Endothelial cell (in vitro differentiated cells): Measurements from ENCODE around the gene ZNF14. TPM values are rescaled to one million over a fixed set of nuclear protein-coding genes. Genes with fewer than 3 reads are reported as not detected.
"Not testable (repeated sequence)": the region's sequence is repeated elsewhere in the genome, so short reads cannot be mapped to it uniquely, and the experiment has no call there.

Experiments used
- DNase-seq: peaks from one replicate; pipeline ENCODE4 v3.0.0; 2021; ENCODE audit warnings: low spot score
- H3K27ac Mint-ChIP-seq: one replicate; pipeline ENCODE4 v1.8.0; 2021; ENCODE audit warnings: mixed read lengths, inconsistent platforms; ENCODE audit not compliant: unreplicated experiment
- H3K27me3 Mint-ChIP-seq: one replicate; pipeline ENCODE4 v1.8.0; 2021; ENCODE audit warnings: mild to moderate bottlenecking, moderate library complexity, mixed read lengths, inconsistent platforms; ENCODE audit not compliant: unreplicated experiment
- H3K36me3 Mint-ChIP-seq: one replicate; pipeline ENCODE4 v1.8.0; 2021; ENCODE audit warnings: mild to moderate bottlenecking, low read depth, mixed read lengths, inconsistent platforms; ENCODE audit not compliant: unreplicated experiment
- H3K4me1 Mint-ChIP-seq: one replicate; pipeline ENCODE4 v1.8.0; 2021; ENCODE audit warnings: mild to moderate bottlenecking, mixed read lengths, inconsistent platforms; ENCODE audit not compliant: unreplicated experiment
- H3K4me3 Mint-ChIP-seq: one replicate; pipeline ENCODE4 v1.8.0; 2021; ENCODE audit warnings: mild to moderate bottlenecking, mixed read lengths, inconsistent platforms; ENCODE audit not compliant: unreplicated experiment
- H3K9me3 Mint-ChIP-seq: one replicate; pipeline ENCODE4 v1.8.0; 2021; ENCODE audit warnings: mixed read lengths, inconsistent platforms; ENCODE audit not compliant: unreplicated experiment
- CTCF ChIP-seq: fragments of 200-600 bp; sonication (generic); IDR thresholded peaks from one replicate; pipeline ENCODE4 v1.5.0; 2021; ENCODE audit warnings: antibody characterized with exemption; ENCODE audit not compliant: unreplicated experiment
- total RNA-seq: library from RNA; stranded (reverse); fragmentation: NEBNext Ultra II Directional; extraction: Animal tissue kit (Norgen Biotek cat#: 25700); gene quantifications from one replicate; pipeline ENCODE4 v1.2.1, GENCODE V29; 2021; ENCODE audit not compliant: unreplicated experiment

ZNF14 gene
- total RNA-seq, 1 donor from 2014 or later, result 6.8 TPM

GRCh38 chr19:19775891-19776205, 42.9 kb upstream of the ZNF14 start:
- no peak for DNase-seq
- H3K27me3 Mint-ChIP-seq, result peaks cover 8% of the 10 kb centered on the region

GRCh38 chr19:19774354-19775033, 41.6 kb upstream of the ZNF14 start:
- H3K27me3 Mint-ChIP-seq, result peaks cover 7% of the 10 kb centered on the region
- no peaks in the 10 kb centered on the region for H3K9me3 Mint-ChIP-seq
- H3K4me3 Mint-ChIP-seq, result no peak overlapping the region
- no peak for DNase-seq
- H3K36me3 Mint-ChIP-seq, result peaks cover 6% of the 10 kb centered on the region
- H3K4me1 Mint-ChIP-seq, result peaks cover 15% of the 10 kb centered on the region
- no peak overlapping the region for H3K27ac Mint-ChIP-seq
- TF ChIP-seq CTCF, result no peak

More at GRCh38 chr19:19775891-19776205, 42.9 kb upstream of the ZNF14 start:
- Mint-ChIP-seq H3K27ac (peak overlapping the region; percentile 78), H3K9me3 (no peaks in the 10 kb centered on the region), H3K4me1 (peaks cover 15% of the 10 kb centered on the region), H3K4me3 (peak overlapping the region; percentile 99), H3K36me3 (peaks cover 10% of the 10 kb centered on the region)
- no peak for TF ChIP-seq CTCF

GRCh38 chr19:19771963-19772362, 39.1 kb upstream of the ZNF14 start:
- H3K36me3 Mint-ChIP-seq, H3K4me3 Mint-ChIP-seq, H3K27ac Mint-ChIP-seq, H3K4me1 Mint-ChIP-seq, H3K27me3 Mint-ChIP-seq, H3K9me3 Mint-ChIP-seq, DNase-seq: not testable (repeated sequence)

- not testable (repeated sequence) for H3K36me3 Mint-ChIP-seq, H3K27me3 Mint-ChIP-seq, H3K4me1 Mint-ChIP-seq, H3K9me3 Mint-ChIP-seq, DNase-seq, H3K27ac Mint-ChIP-seq, H3K4me3 Mint-ChIP-seq
Observed at GRCh38 chr19:19769971-19770370, 37.1 kb upstream of the ZNF14 start.

- H3K4me1 Mint-ChIP-seq, result no peaks in the 10 kb centered on the region
- no peak overlapping the region for H3K27ac Mint-ChIP-seq
- H3K36me3 Mint-ChIP-seq, result peaks cover 8% of the 10 kb centered on the region
- no peak overlapping the region for H3K4me3 Mint-ChIP-seq
- no peak for DNase-seq
- no peak for TF ChIP-seq CTCF
- H3K27me3 Mint-ChIP-seq, result peaks cover 2% of the 10 kb centered on the region
- H3K9me3 Mint-ChIP-seq, result no peaks in the 10 kb centered on the region
Observed at GRCh38 chr19:19758164-19758563, 25.3 kb upstream of the ZNF14 start.

- Mint-ChIP-seq H3K4me1 (no peaks in the 10 kb centered on the region), H3K9me3 (peaks cover 11% of the 10 kb centered on the region), H3K27me3 (peaks cover 6% of the 10 kb centered on the region), H3K4me3 (no peak overlapping the region), H3K36me3 (peaks cover 12% of the 10 kb centered on the region), H3K27ac (no peak overlapping the region)
- no peak for DNase-seq
- TF ChIP-seq CTCF, result no peak
Observed at GRCh38 chr19:19752760-19753403, 20.0 kb upstream of the ZNF14 start.
